Measurements from ENCODE around the gene RNLS.

RNLS gene

DNA sequence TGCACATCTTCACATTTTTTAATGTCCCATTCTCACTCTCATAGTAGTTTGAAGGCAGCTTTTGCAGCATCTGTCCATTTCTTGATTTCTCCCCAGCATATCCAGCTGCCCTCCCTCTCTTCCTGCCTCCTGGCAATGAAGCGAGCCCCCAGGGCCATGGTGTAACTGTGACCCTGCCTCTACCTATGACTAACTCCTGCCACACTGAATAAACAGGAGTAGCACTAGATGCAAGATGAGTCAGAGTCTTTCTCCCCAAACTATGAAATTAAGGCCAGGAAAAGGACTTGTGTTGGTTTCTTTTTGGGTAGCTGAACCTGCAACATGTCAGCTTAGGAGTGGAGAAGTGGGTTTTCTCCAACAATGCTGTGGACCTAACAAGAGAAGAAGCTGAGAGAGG, 329.0 kb downstream of the RNLS start:
- TF ChIP-seq, protein P1, sequence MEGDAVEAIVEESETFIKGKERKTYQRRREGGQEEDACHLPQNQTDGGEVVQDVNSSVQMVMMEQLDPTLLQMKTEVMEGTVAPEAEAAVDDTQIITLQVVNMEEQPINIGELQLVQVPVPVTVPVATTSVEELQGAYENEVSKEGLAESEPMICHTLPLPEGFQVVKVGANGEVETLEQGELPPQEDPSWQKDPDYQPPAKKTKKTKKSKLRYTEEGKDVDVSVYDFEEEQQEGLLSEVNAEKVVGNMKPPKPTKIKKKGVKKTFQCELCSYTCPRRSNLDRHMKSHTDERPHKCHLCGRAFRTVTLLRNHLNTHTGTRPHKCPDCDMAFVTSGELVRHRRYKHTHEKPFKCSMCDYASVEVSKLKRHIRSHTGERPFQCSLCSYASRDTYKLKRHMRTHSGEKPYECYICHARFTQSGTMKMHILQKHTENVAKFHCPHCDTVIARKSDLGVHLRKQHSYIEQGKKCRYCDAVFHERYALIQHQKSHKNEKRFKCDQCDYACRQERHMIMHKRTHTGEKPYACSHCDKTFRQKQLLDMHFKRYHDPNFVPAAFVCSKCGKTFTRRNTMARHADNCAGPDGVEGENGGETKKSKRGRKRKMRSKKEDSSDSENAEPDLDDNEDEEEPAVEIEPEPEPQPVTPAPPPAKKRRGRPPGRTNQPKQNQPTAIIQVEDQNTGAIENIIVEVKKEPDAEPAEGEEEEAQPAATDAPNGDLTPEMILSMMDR (IDR thresholded peaks at IDR 0.05; ENCODE audit: low read depth, low read length, missing control alignments) = no peak
- DNase-seq (ENCODE audit: low read depth) = no peak

DNA sequence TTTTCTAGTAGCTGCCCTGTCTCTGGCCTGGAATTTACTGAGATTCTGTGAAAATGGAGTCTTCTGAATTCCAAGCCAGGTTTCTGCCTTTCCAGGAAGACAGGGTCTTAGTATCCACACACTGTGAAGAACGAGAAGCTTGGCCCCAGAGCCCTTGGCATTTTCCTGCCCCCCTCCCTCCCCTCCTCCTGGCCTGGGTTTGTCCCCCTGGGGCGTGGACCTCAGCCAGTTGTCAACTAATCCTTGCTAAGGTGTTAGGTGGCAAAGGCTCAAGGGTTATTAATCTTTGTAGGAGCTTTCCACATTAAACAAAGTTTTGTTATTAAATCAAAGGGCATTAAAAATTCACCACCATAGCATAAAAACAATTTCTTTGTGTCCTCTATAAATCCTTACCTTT, 329.5 kb downstream of the RNLS start:
- no peak overlapping the region for H3K4me3 ChIP-seq (ENCODE audit: low read depth, low read length)

More for the DNA sequence above, 329.0 kb downstream of the RNLS start:
- no peak overlapping the region for H3K4me3 ChIP-seq (ENCODE audit: low read depth, low read length)

DNA sequence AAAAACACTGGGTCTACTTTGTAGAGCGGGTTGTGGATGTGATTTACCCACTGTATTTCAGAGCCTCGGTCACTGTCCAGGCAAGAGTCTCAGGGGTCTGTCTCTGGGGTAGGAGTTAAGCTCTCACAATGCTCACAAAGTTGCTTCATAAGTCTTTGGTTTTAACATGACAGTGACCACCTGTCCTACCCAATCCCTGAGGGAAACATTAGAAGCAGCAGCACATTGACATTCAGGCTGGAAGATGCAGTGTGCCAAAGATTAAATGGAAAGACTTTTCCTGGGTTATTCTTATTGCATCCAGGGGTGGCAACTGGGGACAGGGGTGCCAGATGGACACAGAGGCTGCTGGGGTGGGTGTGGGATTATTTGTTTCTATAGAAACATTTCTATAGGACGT, 330.0 kb downstream of the RNLS start:
- DNase-seq (ENCODE audit: low read depth) = no peak
- TF ChIP-seq, protein P1 (IDR thresholded peaks at IDR 0.05; ENCODE audit: low read depth, low read length, missing control alignments) = no peak
- no peak overlapping the region for H3K4me3 ChIP-seq (ENCODE audit: low read depth, low read length)

More for the DNA sequence above, 329.5 kb downstream of the RNLS start:
- DNase-seq (ENCODE audit: low read depth) = no peak
- TF ChIP-seq, protein P1 (IDR thresholded peaks at IDR 0.05; ENCODE audit: low read depth, low read length, missing control alignments) = no peak

DNA sequence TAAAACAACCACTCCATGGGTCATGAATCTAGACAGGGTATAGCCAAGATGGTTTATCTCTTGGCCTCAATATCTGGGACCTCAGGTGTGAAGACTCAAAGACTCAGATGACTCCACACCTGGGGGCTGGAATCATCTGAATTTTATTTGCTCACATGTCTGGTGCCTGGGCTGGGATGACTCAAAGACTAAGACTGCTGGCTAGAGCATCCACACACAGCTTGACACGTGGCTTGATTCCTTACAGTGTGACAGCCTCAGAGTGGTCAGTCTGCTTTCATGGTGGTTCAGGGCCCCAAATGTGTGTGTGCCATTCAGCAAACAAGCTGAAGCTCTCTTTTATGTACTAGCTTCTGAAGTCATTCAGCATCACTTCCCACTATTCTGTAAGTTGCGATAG, 333.7 kb downstream of the RNLS start:
- H3K4me3 ChIP-seq (ENCODE audit: low read depth, low read length) = no peak overlapping the region
- DNase-seq (ENCODE audit: low read depth) = no peak
- TF ChIP-seq, protein P1 (IDR thresholded peaks at IDR 0.05; ENCODE audit: low read depth, low read length, missing control alignments) = no peak

DNA sequence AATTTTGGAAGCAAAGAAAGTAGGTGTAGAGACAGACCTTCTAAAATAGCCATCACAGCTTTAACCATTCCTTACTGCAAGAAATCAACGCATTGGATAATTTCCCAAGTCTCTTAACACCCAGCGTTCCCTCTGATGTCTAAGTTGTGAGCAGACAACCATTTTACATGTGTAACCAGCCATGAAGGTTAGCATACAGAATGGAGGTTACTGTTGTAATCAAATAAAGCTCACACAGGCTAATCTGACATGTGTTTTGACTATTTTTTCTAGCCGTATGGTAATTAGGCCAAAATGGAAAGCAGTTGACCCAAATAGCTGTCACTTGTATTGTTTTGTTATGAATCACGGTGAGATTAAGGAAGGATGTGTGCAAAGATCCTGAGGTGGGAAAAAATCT, 336.4 kb downstream of the RNLS start:
- H3K4me3 ChIP-seq (ENCODE audit: low read depth, low read length) = no peak overlapping the region
- no peak for DNase-seq (ENCODE audit: low read depth)
- TF ChIP-seq, protein P1 (IDR thresholded peaks at IDR 0.05; ENCODE audit: low read depth, low read length, missing control alignments) = no peak

DNA sequence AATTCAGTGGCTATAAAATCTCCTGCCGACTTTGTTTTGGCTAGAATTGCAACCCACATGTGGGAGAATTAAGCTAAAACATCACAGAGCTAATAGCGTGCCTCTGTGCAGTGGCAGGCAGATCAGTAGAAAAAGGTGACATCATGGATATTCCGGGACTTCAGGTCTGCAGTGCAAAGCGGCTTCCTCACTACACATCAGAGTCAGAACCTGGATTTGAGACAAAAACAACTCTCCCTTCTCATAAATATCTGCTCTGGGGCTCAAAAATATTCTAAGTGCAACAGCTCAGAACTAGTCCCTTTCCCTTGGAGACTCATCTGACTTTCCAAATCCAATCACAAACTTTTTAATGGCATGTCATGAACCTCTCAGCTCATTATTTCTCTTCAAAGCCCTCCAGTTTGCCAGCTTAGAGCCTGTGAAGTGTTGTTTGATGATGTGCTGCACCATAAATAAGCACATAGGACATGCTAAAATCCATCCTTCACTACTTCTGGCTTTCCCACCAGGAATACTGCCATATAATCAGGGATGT, 337.1 kb downstream of the RNLS start:
- TF ChIP-seq, protein P1 (IDR thresholded peaks at IDR 0.05; ENCODE audit: low read depth, low read length, missing control alignments) = no peak
- no peak for DNase-seq (ENCODE audit: low read depth)
- no peak overlapping the region for H3K4me3 ChIP-seq (ENCODE audit: low read depth, low read length)

Data from GM12864 (cell line).